Measurements from ENCODE around the gene CASK. TPM values are rescaled to one million over a fixed set of nuclear protein-coding genes. Genes with fewer than 3 reads are reported as not detected.

The CASK gene
- total RNA-seq, 2 donors from 2014 or later, result 44.3 to 46.1 TPM

- Histone ChIP-seq H3K9me3 (no peaks in the 10 kb centered on the region), H3K36me3 (no peaks in the 10 kb centered on the region), H3K27me3 (replicated peaks; ENCODE audit: insufficient read depth) (no peaks in the 10 kb centered on the region), H3K27ac (no peak overlapping the region), H3K4me1 (ENCODE audit: control insufficient read depth in 1 of 2, low read depth in 2 of 2) (no peaks in the 10 kb centered on the region), H3K4me3 (no peak overlapping the region)
- no peak for TF ChIP-seq CTCF (IDR thresholded peaks at IDR 0.05)
- DNase-seq (ENCODE audit: low spot score) (no peak), ATAC-seq (ENCODE audit: insufficient number of reproducible peaks, low FRiP score, low read depth) (no peak)
Observed at GRCh38 chrX:41895826-41896225, 27.5 kb downstream of the CASK start.

- no peak for TF ChIP-seq CTCF (IDR thresholded peaks at IDR 0.05)
- no peaks in the 10 kb centered on the region for H3K9me3 ChIP-seq
- no peak for DNase-seq (ENCODE audit: low spot score)
Observed at GRCh38 chrX:41890026-41890423, 33.3 kb downstream of the CASK start.

GRCh38 chrX:41889317-41890025 is 33.9 kb downstream of the CASK start:
- Histone ChIP-seq H3K4me1 (ENCODE audit: control insufficient read depth in 1 of 2, low read depth in 2 of 2) (no peaks in the 10 kb centered on the region), H3K27me3 (replicated peaks; ENCODE audit: insufficient read depth) (no peaks in the 10 kb centered on the region), H3K4me3 (no peak overlapping the region), H3K36me3 (no peaks in the 10 kb centered on the region), H3K9me3 (no peaks in the 10 kb centered on the region), H3K27ac (no peak overlapping the region)
- DNase-seq (ENCODE audit: low spot score) (no peak), ATAC-seq (ENCODE audit: insufficient number of reproducible peaks, low FRiP score, low read depth) (no peak)
- no peak for TF ChIP-seq CTCF (IDR thresholded peaks at IDR 0.05)

More at GRCh38 chrX:41890026-41890423, 33.3 kb downstream of the CASK start:
- Histone ChIP-seq H3K27ac (no peak overlapping the region), H3K4me3 (no peak overlapping the region), H3K27me3 (replicated peaks; ENCODE audit: insufficient read depth) (no peaks in the 10 kb centered on the region), H3K36me3 (no peaks in the 10 kb centered on the region), H3K4me1 (ENCODE audit: control insufficient read depth in 1 of 2, low read depth in 2 of 2) (no peaks in the 10 kb centered on the region)
- ATAC-seq (ENCODE audit: insufficient number of reproducible peaks, low FRiP score, low read depth), result no peak

- H3K4me1 ChIP-seq (ENCODE audit: control insufficient read depth in 1 of 2, low read depth in 2 of 2), result no peaks in the 10 kb centered on the region
- H3K27ac ChIP-seq, result no peak overlapping the region
- TF ChIP-seq CTCF (IDR thresholded peaks at IDR 0.05), result no peak
- no peaks in the 10 kb centered on the region for H3K36me3 ChIP-seq
- no peak for DNase-seq (ENCODE audit: low spot score)
- ATAC-seq (ENCODE audit: insufficient number of reproducible peaks, low FRiP score, low read depth), result no peak
- no peaks in the 10 kb centered on the region for H3K9me3 ChIP-seq
- H3K4me3 ChIP-seq, result no peak overlapping the region
- no peaks in the 10 kb centered on the region for H3K27me3 ChIP-seq (replicated peaks; ENCODE audit: insufficient read depth)
Observed at GRCh38 chrX:41887691-41888090, 35.7 kb downstream of the CASK start.

GRCh38 chrX:41885724-41886123 is 37.6 kb downstream of the CASK start:
- H3K9me3 ChIP-seq, result no peaks in the 10 kb centered on the region
- H3K36me3 ChIP-seq, result no peaks in the 10 kb centered on the region
- no peak for TF ChIP-seq CTCF (IDR thresholded peaks at IDR 0.05)

More at GRCh38 chrX:41885724-41886123, 37.6 kb downstream of the CASK start:
- Histone ChIP-seq H3K4me3 (no peak overlapping the region), H3K27ac (no peak overlapping the region), H3K27me3 (replicated peaks; ENCODE audit: insufficient read depth) (no peaks in the 10 kb centered on the region), H3K4me1 (ENCODE audit: control insufficient read depth in 1 of 2, low read depth in 2 of 2) (no peaks in the 10 kb centered on the region)
- no peak for ATAC-seq (ENCODE audit: insufficient number of reproducible peaks, low FRiP score, low read depth)
- DNase-seq (ENCODE audit: low spot score), result no peak

All from thoracic aorta (tissue), 2 donors.